Lower leg skin (tissue), 3 donors: ENCODE results near the gene MGST1.

ENCODE experiments used
- POLR2A ChIP-seq, 2 donors: fragments of 450-650 bp; IDR thresholded peaks; one replicate each; pipeline ENCODE4 v1.6.1; 2016 to 2017; ENCODE audit warnings: antibody characterized with exemption in 2 of 2, mild to moderate bottlenecking in 1 of 2, moderate library complexity in 1 of 2
- TF ChIP-seq, protein P1 (sequence below), 3 donors: fragments of 450-650 bp; IDR thresholded peaks; one replicate each; pipeline ENCODE4 v1.5.1; 2016; ENCODE audit warnings: antibody characterized with exemption in 3 of 3, mild to moderate bottlenecking in 3 of 3, moderate library complexity in 2 of 3

DNA sequence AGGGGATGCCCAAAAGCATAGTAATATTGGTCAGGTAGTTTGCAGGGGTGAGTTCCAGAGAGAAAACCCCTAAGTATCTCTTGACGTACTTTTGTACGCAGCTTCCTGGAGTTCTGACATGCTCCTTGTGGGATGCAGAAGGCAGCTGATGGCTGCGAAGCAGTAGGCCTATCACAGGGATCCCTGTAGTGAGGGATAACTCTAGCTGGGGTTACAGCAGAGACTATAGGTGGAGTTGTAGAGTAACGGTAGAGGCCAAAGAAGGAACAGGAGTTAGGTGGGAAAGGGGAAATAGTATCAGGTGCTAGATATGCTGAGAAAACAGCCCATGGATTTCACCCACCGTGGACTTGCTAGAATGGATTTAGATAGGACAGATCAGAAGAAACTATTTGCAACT, 37.3 kb downstream of the MGST1 start:
- TF ChIP-seq, protein P1, sequence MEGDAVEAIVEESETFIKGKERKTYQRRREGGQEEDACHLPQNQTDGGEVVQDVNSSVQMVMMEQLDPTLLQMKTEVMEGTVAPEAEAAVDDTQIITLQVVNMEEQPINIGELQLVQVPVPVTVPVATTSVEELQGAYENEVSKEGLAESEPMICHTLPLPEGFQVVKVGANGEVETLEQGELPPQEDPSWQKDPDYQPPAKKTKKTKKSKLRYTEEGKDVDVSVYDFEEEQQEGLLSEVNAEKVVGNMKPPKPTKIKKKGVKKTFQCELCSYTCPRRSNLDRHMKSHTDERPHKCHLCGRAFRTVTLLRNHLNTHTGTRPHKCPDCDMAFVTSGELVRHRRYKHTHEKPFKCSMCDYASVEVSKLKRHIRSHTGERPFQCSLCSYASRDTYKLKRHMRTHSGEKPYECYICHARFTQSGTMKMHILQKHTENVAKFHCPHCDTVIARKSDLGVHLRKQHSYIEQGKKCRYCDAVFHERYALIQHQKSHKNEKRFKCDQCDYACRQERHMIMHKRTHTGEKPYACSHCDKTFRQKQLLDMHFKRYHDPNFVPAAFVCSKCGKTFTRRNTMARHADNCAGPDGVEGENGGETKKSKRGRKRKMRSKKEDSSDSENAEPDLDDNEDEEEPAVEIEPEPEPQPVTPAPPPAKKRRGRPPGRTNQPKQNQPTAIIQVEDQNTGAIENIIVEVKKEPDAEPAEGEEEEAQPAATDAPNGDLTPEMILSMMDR (IDR thresholded peaks at IDR 0.05): no peak
- TF ChIP-seq POLR2A (IDR thresholded peaks at IDR 0.05): no peak
